SK-N-SH (cell line): ENCODE measurements around the gene BDKRB2. TPM values are rescaled to one million over a fixed set of nuclear protein-coding genes. Genes with fewer than 3 reads are reported as not detected.

Experiments
- CTCF ChIA-PET: fragments of 300-600, 350-600 bp; formaldehyde crosslinking; extraction: SDS; loops from one replicate; lab custom pipeline; 2021; lab: Yijun Ruan, JAX
- POLR2A ChIA-PET: fragments of 350-600 bp; sonication (Branson Sonifier 250); formaldehyde crosslinking; extraction: SDS; loops from one replicate; lab custom pipeline; 2020; ENCODE audit warnings: antibody characterized with exemption, inconsistent platforms; lab: Yijun Ruan, JAX
- DNase-seq: peaks from one replicate; pipeline ENCODE4 v3.0.0; 2012
- H2AFZ ChIP-seq: fragments of 200-600 bp; sonication (generic); 2 replicates; pipeline ENCODE4 v1.8.1; 2016; ENCODE audit warnings: antibody characterized with exemption, mild to moderate bottlenecking, low read depth
- H3F3A ChIP-seq: fragments of 200-600 bp; sonication (generic); replicated peaks from 2 replicates; pipeline ENCODE3; 2016; ENCODE audit warnings: antibody characterized with exemption, mild to moderate bottlenecking; ENCODE audit not compliant: insufficient read depth
- H3K27ac ChIP-seq, 2 experiments: fragments of 200-500 bp in 1 of 2; fragments of 200-600 bp in 1 of 2; sonication (Bioruptor generic) in 1 of 2; sonication (generic), shearing (Covaris generic) in 1 of 2; 2 replicates each; pipeline versions ENCODE4 v1.5.1 to v1.6.1; 2014 to 2016; ENCODE audit warnings: low read depth in 2 of 2, inconsistent platforms in 1 of 2, low read length in 1 of 2, mild to moderate bottlenecking in 1 of 2, mixed read lengths in 1 of 2
- H3K27me3 ChIP-seq: fragments of 200-600 bp; sonication (generic), shearing (Covaris generic); 2 replicates; pipeline ENCODE4 v1.6.1; 2016; ENCODE audit warnings: mixed run types; ENCODE audit not compliant: insufficient read depth
- H3K36me3 ChIP-seq, 2 experiments: fragments of 200-500 bp in 1 of 2; fragments of 200-600 bp in 1 of 2; sonication (Bioruptor generic) in 1 of 2; sonication (generic) in 1 of 2; replicated peaks in 1 of 2; 2 replicates each; pipeline versions ENCODE3 to v1.5.1; 2014 to 2016; ENCODE audit warnings: low read length in 1 of 2, mild to moderate bottlenecking in 1 of 2; ENCODE audit not compliant: insufficient read depth in 2 of 2, control insufficient read depth in 1 of 2
- H3K4me1 ChIP-seq, 2 experiments: fragments of 200-500 bp in 1 of 2; fragments of 200-600 bp in 1 of 2; sonication (Bioruptor generic) in 1 of 2; sonication (generic), shearing (Covaris generic) in 1 of 2; 2 replicates each; pipeline versions ENCODE4 v1.5.1 to v1.6.1; 2014 to 2016; ENCODE audit warnings: low read depth in 1 of 2, low read length in 1 of 2, mixed run types in 1 of 2; ENCODE audit not compliant: insufficient read depth in 2 of 2, control insufficient read depth in 1 of 2
- H3K4me2 ChIP-seq: fragments of 200-600 bp; sonication (generic), shearing (Covaris generic); 2 replicates; pipeline ENCODE4 v1.6.1; 2017; ENCODE audit warnings: mixed run types
- H3K4me3 ChIP-seq, 2 experiments: fragments of 200-500 bp in 1 of 2; fragments of 200-600 bp in 1 of 2; sonication (Bioruptor generic) in 1 of 2; sonication (generic), shearing (Covaris generic) in 1 of 2; 2 replicates each; pipeline versions ENCODE4 v1.5.1 to v1.8.1; 2014 to 2016; ENCODE audit warnings: low read depth in 2 of 2, inconsistent platforms in 1 of 2, low read length in 1 of 2, mild to moderate bottlenecking in 1 of 2, mixed read lengths in 1 of 2, moderate library complexity in 1 of 2
- H3K79me2 ChIP-seq: fragments of 200-600 bp; sonication (generic); 2 replicates; pipeline ENCODE4 v1.8.1; 2017; ENCODE audit warnings: mild to moderate bottlenecking; ENCODE audit not compliant: insufficient read depth
- H3K9ac ChIP-seq: fragments of 200-600 bp; sonication (generic); 2 replicates; pipeline ENCODE4 v1.6.1; 2017; ENCODE audit warnings: mixed run types
- H3K9me2 ChIP-seq: fragments of 200-600 bp; sonication (generic); 2 replicates; pipeline ENCODE4 v1.6.1; 2017; ENCODE audit warnings: mixed run types
- H3K9me3 ChIP-seq: fragments of 200-600 bp; sonication (generic); 2 replicates; pipeline ENCODE4 v1.6.1; 2017; ENCODE audit warnings: mixed run types, mild to moderate bottlenecking, moderate library complexity
- H4K20me1 ChIP-seq: fragments of 200-600 bp; sonication (generic); 2 replicates; pipeline ENCODE4 v1.6.1; 2017; ENCODE audit warnings: mild to moderate bottlenecking, mixed run types; ENCODE audit not compliant: insufficient read depth
- CTCF ChIP-seq: fragments of 200-600 bp; sonication (generic); IDR thresholded peaks from 2 replicates; pipeline ENCODE4 v1.6.1; 2017; ENCODE audit warnings: antibody characterized with exemption, mild to moderate bottlenecking, moderate library complexity
- EZH2phosphoT487 ChIP-seq: fragments of 200-600 bp; sonication (generic); IDR thresholded peaks from 2 replicates; pipeline ENCODE4 v1.6.1; 2017; ENCODE audit warnings: low read depth, mixed run types, mild to moderate bottlenecking, antibody characterized with exemption, moderate library complexity, borderline replicate concordance
- FOXJ3 ChIP-seq: sonication (generic); formaldehyde crosslinking; IDR thresholded peaks from 2 replicates; pipeline ENCODE4 v1.5.1; 2020; ENCODE audit warnings: mild to moderate bottlenecking, missing genetic modification reagents
- GATA2 ChIP-seq: sonication (generic); formaldehyde crosslinking; IDR thresholded peaks from 2 replicates; pipeline ENCODE4 v1.5.0; 2020; ENCODE audit warnings: mild to moderate bottlenecking, missing genetic modification reagents
- IRF3 ChIP-seq: fragments of 150-350 bp; IDR thresholded peaks from 2 replicates; pipeline ENCODE4 v1.6.1; 2016; ENCODE audit warnings: mild to moderate bottlenecking, low read depth, low read length
- NRF1 ChIP-seq: IDR thresholded peaks from 2 replicates; pipeline ENCODE4 v1.6.1; 2012; ENCODE audit warnings: low read depth, mild to moderate bottlenecking, low read length
- PBX3 ChIP-seq: IDR thresholded peaks from 2 replicates; pipeline ENCODE4; 2012
- REST ChIP-seq: IDR thresholded peaks from 2 replicates; pipeline ENCODE4 v1.6.1; 2012; ENCODE audit warnings: mild to moderate bottlenecking, low read depth, low read length, moderate library complexity
- RFX5 ChIP-seq: IDR thresholded peaks from 2 replicates; pipeline ENCODE4 v1.6.1; 2012; ENCODE audit warnings: mild to moderate bottlenecking, improper control_type of control experiment, low read length
- TAF1 ChIP-seq: IDR thresholded peaks from 2 replicates; pipeline ENCODE4 v1.6.1; 2012; ENCODE audit warnings: low read depth, mild to moderate bottlenecking, low read length, moderate library complexity, borderline replicate concordance
- TCF12 ChIP-seq: IDR thresholded peaks from 2 replicates; pipeline ENCODE4 v1.4.0; 2012
- USF1 ChIP-seq: IDR thresholded peaks from 2 replicates; pipeline ENCODE4 v1.4.0; 2012; ENCODE audit warnings: low read depth, borderline replicate concordance
- USF2 ChIP-seq: fragments of 150-350 bp; IDR thresholded peaks from 2 replicates; pipeline ENCODE4 v1.6.1; 2017; ENCODE audit warnings: antibody characterized with exemption, low read length, low read depth, borderline replicate concordance
- YY1 ChIP-seq: IDR thresholded peaks from 2 replicates; pipeline ENCODE4 v1.4.0; 2012; ENCODE audit warnings: low read depth, mild to moderate bottlenecking
- WGBS: methylation state at CpG from one replicate; pipeline ENCODE4 v1.1.6; 2017; ENCODE audit warnings: low lambda C conversion rate; 5-methylcytosine and 5-hydroxymethylcytosine counted together
- polyA plus RNA-seq, 3 experiments: library from polyadenylated mRNA; depleted of rRNA; stranded (reverse); fragments of >200 nt; gene quantifications; 2 replicates each; pipeline ENCODE4 v1.2.3, GENCODE V29; 2012

The BDKRB2 gene
- polyA plus RNA-seq, 1 of the 3 experiments (the other 2 are of a cell fraction) = 4.8 TPM

GRCh38 chr14:96176811-96177211 is 27.8 kb upstream of the BDKRB2 start:
- H3K4me1 ChIP-seq = peaks cover 0 to 7% of the 10 kb centered on the region in 2 experiments; a peak in 1 of 4 replicates
- no peaks in the 10 kb centered on the region for H3K36me3 ChIP-seq
- no peaks in the 10 kb centered on the region for H3K9me3 ChIP-seq
- no peak for DNase-seq
- no peaks in the 10 kb centered on the region for H3K9me2 ChIP-seq
- 69% methylated on average over 6 of the region's 8 CpGs for WGBS
- TF ChIP-seq YY1 = no peak
- no peak for TF ChIP-seq CTCF
- TF ChIP-seq TAF1 = no peak
- no peak for TF ChIP-seq IRF3
- no peak for TF ChIP-seq TCF12
- TF ChIP-seq USF2 = no peak
- no peak for TF ChIP-seq GATA2 (CRISPR knock-in tag)
- no peak for TF ChIP-seq NRF1
- TF ChIP-seq RFX5 = no peak
- no peak for TF ChIP-seq EZH2phosphoT487
- TF ChIP-seq PBX3 = no peak
- TF ChIP-seq, all 33 proteins: peak for 0
- ChIA-PET CTCF (interaction anchor here (0.7 to 2.4 kb wide), 3 partner anchors 11 to 76 kb away, joined by 3 to 7 read pairs (median 6); no protein-coding TSS in a partner anchor), POLR2A (no interaction called here)
- Histone ChIP-seq H4K20me1 (no peaks in the 10 kb centered on the region), H3F3A (no peaks in the 10 kb centered on the region), H3K27ac (no peak overlapping the region), H3K4me2 (no peak overlapping the region), H3K79me2 (no peaks in the 10 kb centered on the region), H3K4me3 (no peak overlapping the region), H3K9ac (no peak overlapping the region), H3K27me3 (no peaks in the 10 kb centered on the region), H2AFZ (no peak overlapping the region)

- Histone ChIP-seq H3K9me2 (no peaks in the 10 kb centered on the region), H3K79me2 (no peaks in the 10 kb centered on the region), H3K4me1 (peaks cover 0 to 7% of the 10 kb centered on the region in 2 experiments; a peak in 1 of 4 replicates), H3K4me3 (no peak overlapping the region), H3K27me3 (no peaks in the 10 kb centered on the region), H3F3A (no peaks in the 10 kb centered on the region), H2AFZ (no peak overlapping the region), H3K9me3 (no peaks in the 10 kb centered on the region), H4K20me1 (no peaks in the 10 kb centered on the region), H3K36me3 (no peaks in the 10 kb centered on the region), H3K9ac (no peak overlapping the region), H3K27ac (no peak overlapping the region), H3K4me2 (no peak overlapping the region)
- WGBS = 88% methylated on average over 10 of the region's 10 CpGs
- CTCF ChIA-PET = interaction anchor here (0.7 to 2.4 kb wide), 6 partner anchors 10 to 77 kb away, joined by 3 to 7 read pairs (median 6); no protein-coding TSS in a partner anchor
- DNase-seq = no peak
- TF ChIP-seq FOXJ3 (CRISPR knock-in tag) (no peak), TAF1 (no peak), REST (no peak), USF1 (no peak)
- POLR2A ChIA-PET = no interaction called here
Observed at GRCh38 chr14:96177766-96178375, 26.8 kb upstream of the BDKRB2 start.
